ENCODE measurements around the gene DGKH.
"Not testable (repeated sequence)": the region's sequence is repeated elsewhere in the genome, so short reads cannot be mapped to it uniquely, and the experiment has no call there.

Gene DGKH

GRCh38 chr13:42071672-42072419 lies 23.4 kb downstream of the DGKH start:
- DNase-seq (ENCODE audit: low spot score): no peak

- DNase-seq (ENCODE audit: low spot score): no peak
Observed at GRCh38 chr13:42073683-42074082, 25.2 kb downstream of the DGKH start.

- DNase-seq (ENCODE audit: low spot score): no peak
Observed at GRCh38 chr13:42075517-42075916, 27.1 kb downstream of the DGKH start.

GRCh38 chr13:42076309-42076713 lies 27.9 kb downstream of the DGKH start:
- no peak for DNase-seq (ENCODE audit: low spot score)

- peak; percentile 50 for DNase-seq (ENCODE audit: low spot score)
Observed at GRCh38 chr13:42078128-42078808, 29.8 kb downstream of the DGKH start.

- no peak for DNase-seq (ENCODE audit: low spot score)
Observed at GRCh38 chr13:42083138-42083770, 34.8 kb downstream of the DGKH start.

- no peak for DNase-seq (ENCODE audit: low spot score)
Observed at GRCh38 chr13:42084722-42085121, 36.3 kb downstream of the DGKH start.

- DNase-seq (ENCODE audit: low spot score): no peak
Observed at GRCh38 chr13:42086582-42086981, 38.1 kb downstream of the DGKH start.

GRCh38 chr13:42094516-42095040 lies 46.1 kb downstream of the DGKH start:
- DNase-seq (ENCODE audit: low spot score): no peak

GRCh38 chr13:42096222-42096621 lies 47.8 kb downstream of the DGKH start:
- not testable (repeated sequence) for DNase-seq (ENCODE audit: low spot score)

GRCh38 chr13:42099962-42100675 lies 51.7 kb downstream of the DGKH start:
- no peak for DNase-seq (ENCODE audit: low spot score)

- no peak for DNase-seq (ENCODE audit: low spot score)
Observed at GRCh38 chr13:42100960-42101359, 52.5 kb downstream of the DGKH start.

GRCh38 chr13:42101821-42102585 lies 53.6 kb downstream of the DGKH start:
- DNase-seq (ENCODE audit: low spot score): no peak

GRCh38 chr13:42102961-42103865 lies 54.8 kb downstream of the DGKH start:
- DNase-seq (ENCODE audit: low spot score): no peak

- DNase-seq (ENCODE audit: low spot score): no peak
Observed at GRCh38 chr13:42106998-42107397, 58.5 kb downstream of the DGKH start.

- no peak for DNase-seq (ENCODE audit: low spot score)
Observed at GRCh38 chr13:42107421-42107820, 59.0 kb downstream of the DGKH start.

- no peak for DNase-seq (ENCODE audit: low spot score)
Observed at GRCh38 chr13:42108217-42108616, 59.8 kb downstream of the DGKH start.

GRCh38 chr13:42109957-42110356 lies 61.5 kb downstream of the DGKH start:
- no peak for DNase-seq (ENCODE audit: low spot score)

- DNase-seq (ENCODE audit: low spot score): peak; percentile 60
Observed at GRCh38 chr13:42110410-42111155, 62.1 kb downstream of the DGKH start.

GRCh38 chr13:42112864-42113263 lies 64.4 kb downstream of the DGKH start:
- DNase-seq (ENCODE audit: low spot score): no peak

All from globus pallidus (tissue), 1 donor.